H9 (cell line): ENCODE results near the gene TGM2. TPM values are rescaled to one million over a fixed set of nuclear protein-coding genes. Genes with fewer than 3 reads are reported as not detected.

ENCODE experiments used
- DNase-seq: peaks from one replicate; pipeline ENCODE4 v3.0.0-alpha.2; 2017
- H2AFZ ChIP-seq: one replicate; pipeline ENCODE4 v1.6.1; 2013; ENCODE audit warnings: mild to moderate bottlenecking, low read length, control low read depth, moderate library complexity
- H2AK5ac ChIP-seq: 2 replicates; pipeline ENCODE4 v1.6.1; 2013; ENCODE audit warnings: low read length, control low read depth, mixed read lengths; ENCODE audit not compliant: insufficient read length
- H2BK120ac ChIP-seq: one replicate; pipeline ENCODE4 v1.6.1; 2013; ENCODE audit warnings: low read depth, mild to moderate bottlenecking, low read length, control low read depth, inconsistent platforms; ENCODE audit not compliant: poor library complexity, severe bottlenecking
- H2BK12ac ChIP-seq: 2 replicates; pipeline ENCODE4 v1.6.1; 2013; ENCODE audit warnings: low read length, control low read depth, mixed read lengths, low read depth; ENCODE audit not compliant: insufficient read length
- H2BK15ac ChIP-seq: 2 replicates; pipeline ENCODE4 v1.6.1; 2013; ENCODE audit warnings: low read depth, low read length, control low read depth
- H2BK20ac ChIP-seq: one replicate; pipeline ENCODE4 v1.6.1; 2013; ENCODE audit warnings: low read depth, mild to moderate bottlenecking, low read length, control low read depth, inconsistent platforms; ENCODE audit not compliant: poor library complexity, severe bottlenecking
- H2BK5ac ChIP-seq: 2 replicates; pipeline ENCODE4 v1.6.1; 2013; ENCODE audit warnings: low read length, control low read depth, mixed read lengths; ENCODE audit not compliant: insufficient read length
- H3K14ac ChIP-seq: 2 replicates; pipeline ENCODE4 v1.6.1; 2013; ENCODE audit warnings: low read length, control low read depth; ENCODE audit not compliant: insufficient read depth
- H3K18ac ChIP-seq: 2 replicates; pipeline ENCODE4 v1.6.1; 2013; ENCODE audit warnings: low read depth, mild to moderate bottlenecking, mixed read lengths, low read length, control low read depth; ENCODE audit not compliant: insufficient read length
- H3K23ac ChIP-seq: 2 replicates; pipeline ENCODE4 v1.6.1; 2013; ENCODE audit warnings: low read length, control low read depth, mixed read lengths, low read depth; ENCODE audit not compliant: insufficient read length
- H3K23me2 ChIP-seq: 2 replicates; pipeline ENCODE4 v1.6.1; 2013; ENCODE audit warnings: low read depth, mild to moderate bottlenecking, mixed read lengths, low read length, control low read depth; ENCODE audit not compliant: insufficient read length, poor library complexity, severe bottlenecking
- H3K27ac ChIP-seq: 2 replicates; pipeline ENCODE4 v1.5.1; 2013; ENCODE audit warnings: low read length, control low read depth, mixed read lengths, low read depth; ENCODE audit not compliant: insufficient read length
- H3K27me3 ChIP-seq: 2 replicates; pipeline ENCODE4 v1.6.1; 2013; ENCODE audit warnings: low read length, control low read depth, inconsistent platforms; ENCODE audit not compliant: insufficient read depth
- H3K4ac ChIP-seq: 2 replicates; pipeline ENCODE4 v1.6.1; 2013; ENCODE audit warnings: low read depth, mild to moderate bottlenecking, control low read depth, inconsistent platforms, low read length, moderate library complexity
- H3K4me1 ChIP-seq: 2 replicates; pipeline ENCODE4 v1.6.1; 2013; ENCODE audit warnings: low read length, control low read depth, inconsistent platforms; ENCODE audit not compliant: insufficient read depth
- H3K4me2 ChIP-seq: 2 replicates; pipeline ENCODE4 v1.6.1; 2013; ENCODE audit warnings: low read length, control low read depth, mixed read lengths; ENCODE audit not compliant: insufficient read length, insufficient read depth
- H3K56ac ChIP-seq: 2 replicates; pipeline ENCODE4 v1.6.1; 2013; ENCODE audit warnings: low read depth, mild to moderate bottlenecking, mixed read lengths, low read length, control low read depth; ENCODE audit not compliant: insufficient read length
- H3K79me1 ChIP-seq: 2 replicates; pipeline ENCODE4 v1.6.1; 2013; ENCODE audit warnings: low read depth, mild to moderate bottlenecking, moderate library complexity, low read length, control low read depth, inconsistent platforms; ENCODE audit not compliant: insufficient read depth, poor library complexity, severe bottlenecking
- H3K79me2 ChIP-seq: 2 replicates; pipeline ENCODE4 v1.6.1; 2013; ENCODE audit warnings: low read length, control low read depth, inconsistent platforms; ENCODE audit not compliant: insufficient read depth
- H3K9ac ChIP-seq: 2 replicates; pipeline ENCODE4 v1.6.1; 2013; ENCODE audit warnings: low read length, control low read depth, mixed read lengths; ENCODE audit not compliant: insufficient read length; ENCODE audit errors: extremely low read depth
- H3K9me3 ChIP-seq: one replicate; pipeline ENCODE4 v1.6.1; 2013; ENCODE audit warnings: low read depth, low read length, inconsistent platforms; ENCODE audit not compliant: control insufficient read depth
- H3T11ph ChIP-seq: one replicate; pipeline ENCODE4 v1.6.1; 2013; ENCODE audit warnings: mild to moderate bottlenecking, low read length, control low read depth, inconsistent platforms
- H4K20me1 ChIP-seq: one replicate; pipeline ENCODE4 v1.6.1; 2013; ENCODE audit not compliant: control insufficient read depth, insufficient read length, insufficient read depth
- H4K5ac ChIP-seq: 2 replicates; pipeline ENCODE4 v1.6.1; 2013; ENCODE audit warnings: low read depth, mild to moderate bottlenecking, mixed read lengths, low read length, control low read depth; ENCODE audit not compliant: insufficient read length
- H4K8ac ChIP-seq: replicated peaks from 2 replicates; pipeline ENCODE4 v1.6.1; 2013; ENCODE audit warnings: low read length, control low read depth, mixed read lengths, low read depth; ENCODE audit not compliant: insufficient read length
- H4K91ac ChIP-seq: 2 replicates; pipeline ENCODE4 v1.6.1; 2013; ENCODE audit warnings: low read depth, mild to moderate bottlenecking, moderate library complexity, mixed read lengths, low read length, control low read depth; ENCODE audit not compliant: insufficient read length
- H3K27ac Mint-ChIP-seq, 3 experiments: 2 replicates in 2 of 3; 3 replicates in 1 of 3; pipeline ENCODE4 v1.8.0; 2020 to 2021; ENCODE audit warnings: mixed read lengths in 3 of 3, mild to moderate bottlenecking in 1 of 3, moderate library complexity in 1 of 3
- H3K27me3 Mint-ChIP-seq: 2 replicates; pipeline ENCODE4 v1.8.0; 2021; ENCODE audit warnings: low read depth, mild to moderate bottlenecking, moderate library complexity, mixed read lengths
- H3K36me3 Mint-ChIP-seq, 3 experiments: 2 replicates in 2 of 3; 3 replicates in 1 of 3; pipeline ENCODE4 v1.8.0; 2020 to 2021; ENCODE audit warnings: low read depth in 3 of 3, mixed read lengths in 3 of 3; ENCODE audit not compliant: insufficient read depth in 1 of 3
- H3K4me1 Mint-ChIP-seq, 2 experiments: 2 replicates each; pipeline ENCODE4 v1.8.0; 2020; ENCODE audit warnings: mixed read lengths in 2 of 2
- H3K4me3 Mint-ChIP-seq, 2 experiments: 2 replicates in 1 of 2; 3 replicates in 1 of 2; pipeline ENCODE4 v1.8.0; 2020 to 2021; ENCODE audit warnings: mild to moderate bottlenecking in 2 of 2, mixed read lengths in 2 of 2, moderate library complexity in 1 of 2
- H3K9me3 Mint-ChIP-seq, 2 experiments: 2 replicates in 1 of 2; 3 replicates in 1 of 2; pipeline ENCODE4 v1.8.0; 2020; ENCODE audit warnings: mild to moderate bottlenecking in 2 of 2, mixed read lengths in 2 of 2, moderate library complexity in 1 of 2
- CTCF ChIP-seq: fragments of 200-600 bp; sonication (generic); conservative IDR thresholded peaks from 3 replicates; pipeline ENCODE4 v1.8.0; 2021; ENCODE audit warnings: antibody characterized with exemption, mild to moderate bottlenecking
- WGBS: extraction: QIAGEN DNeasy Blood & Tissue Kit; methylation state at CpG from one replicate; pipeline ENCODE4 v1.1.7; 2013; ENCODE audit warnings: missing lambda C conversion rate, low lambda C conversion rate, mixed read lengths; ENCODE audit not compliant: insufficient read length; ENCODE audit errors: extremely low coverage; 5-methylcytosine and 5-hydroxymethylcytosine counted together
- total RNA-seq: library from RNA; stranded (reverse); gene quantifications from 2 replicates; pipeline ENCODE4 v1.2.1, GENCODE V29; 2021

Gene TGM2
- total RNA-seq, 1 experiment from 2014 or later, result 1.1 TPM

- H3K9me3 ChIP-seq, result no peaks in the 10 kb centered on the region
- no peak overlapping the region for H2BK5ac ChIP-seq
- Mint-ChIP-seq H3K27ac (no peak overlapping the region), H3K27me3 (no peaks in the 10 kb centered on the region), H3K4me1 (peaks cover 3 to 13% of the 10 kb centered on the region in 2 experiments; a peak in 2 of 4 replicates), H3K4me3 (no peak overlapping the region), H3K36me3 (no peaks in the 10 kb centered on the region), H3K9me3 (no peaks in the 10 kb centered on the region)
- H4K8ac ChIP-seq, result no peak overlapping the region
- no peaks in the 10 kb centered on the region for H3K27me3 ChIP-seq
- no peaks in the 10 kb centered on the region for H3K79me1 ChIP-seq
- H3K23ac ChIP-seq, result no peak overlapping the region
- H3K79me2 ChIP-seq, result no peaks in the 10 kb centered on the region
- no peak for TF ChIP-seq CTCF
- no peak overlapping the region for H4K5ac ChIP-seq
- H3K4ac ChIP-seq, result no peak overlapping the region
- H2BK20ac ChIP-seq, result no peak overlapping the region
- no peak overlapping the region for H2BK15ac ChIP-seq
- no peak overlapping the region for H4K91ac ChIP-seq
- no peak overlapping the region for H3K4me2 ChIP-seq
- H4K20me1 ChIP-seq, result no peaks in the 10 kb centered on the region
- no peaks in the 10 kb centered on the region for H3K23me2 ChIP-seq
- H3K27ac ChIP-seq, result no peak overlapping the region
- H3T11ph ChIP-seq, result no peak overlapping the region
- H3K4me1 ChIP-seq, result no peaks in the 10 kb centered on the region
- H2BK120ac ChIP-seq, result no peak overlapping the region
- DNase-seq, result no peak
- no peak overlapping the region for H3K9ac ChIP-seq
- no CpG with 5 or more reads among the region's 9 CpGs for WGBS
- H3K14ac ChIP-seq, result no peak overlapping the region
- H3K18ac ChIP-seq, result no peak overlapping the region
- no peak overlapping the region for H2BK12ac ChIP-seq
- H2AFZ ChIP-seq, result no peak overlapping the region
- no peak overlapping the region for H3K56ac ChIP-seq
- no peak overlapping the region for H2AK5ac ChIP-seq
Measured at GRCh38 chr20:38177201-38177600, 12.1 kb upstream of the TGM2 start.
